ENCODE measurements around the gene CMTM8.
A peak's percentile ranks its signal among the peaks of the same experiment; 100 is the strongest.

The CMTM8 gene

DNA sequence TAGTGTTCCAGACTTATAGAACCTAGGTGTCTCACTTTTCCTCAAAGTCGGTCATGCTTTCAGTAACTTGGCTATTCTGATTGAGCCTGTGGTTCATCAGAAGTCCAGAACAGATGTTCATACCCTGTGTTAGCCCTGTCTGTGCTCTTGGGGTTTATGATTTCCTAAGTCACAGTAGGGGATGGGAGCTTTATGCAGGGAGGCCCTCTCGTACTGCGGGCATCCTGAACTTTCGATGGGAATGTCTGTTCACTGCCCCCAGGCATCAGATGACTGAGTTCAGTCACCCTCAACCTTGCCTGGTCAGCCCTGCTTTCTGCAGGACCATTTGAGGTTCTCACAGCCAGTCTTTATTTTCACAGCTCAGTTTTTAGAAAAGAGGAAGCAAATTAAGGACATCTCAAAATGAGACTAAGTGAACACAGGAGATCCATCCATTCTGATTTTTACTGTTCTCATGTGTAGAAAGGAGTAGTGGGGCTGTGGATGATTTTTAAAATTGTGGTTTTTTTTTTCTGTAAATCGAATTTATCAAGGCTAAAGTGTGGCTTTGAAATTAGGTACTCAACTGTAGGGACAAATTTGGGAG is 71.3 kb downstream of the CMTM8 start:
- DNase-seq: no peak

DNA sequence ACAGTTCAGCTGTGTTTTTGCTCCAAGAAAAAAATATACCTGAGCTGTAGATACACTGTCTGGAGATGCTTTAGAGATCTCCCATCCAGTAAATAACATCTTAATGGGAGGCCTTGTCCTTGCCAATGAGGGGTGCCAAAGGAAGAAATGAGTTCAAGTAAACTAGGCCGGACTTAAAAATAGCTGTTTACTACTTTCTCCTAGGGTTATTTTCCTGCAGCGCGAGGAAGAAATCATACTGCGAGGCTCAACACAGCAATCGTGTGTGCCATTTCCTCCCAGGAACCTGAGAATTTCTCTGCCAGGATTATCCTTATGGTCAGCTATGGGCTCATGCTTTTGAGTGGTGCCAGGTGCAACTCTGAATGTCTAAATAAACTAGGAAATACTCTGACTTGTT is 71.9 kb downstream of the CMTM8 start:
- DNase-seq: no peak

DNA sequence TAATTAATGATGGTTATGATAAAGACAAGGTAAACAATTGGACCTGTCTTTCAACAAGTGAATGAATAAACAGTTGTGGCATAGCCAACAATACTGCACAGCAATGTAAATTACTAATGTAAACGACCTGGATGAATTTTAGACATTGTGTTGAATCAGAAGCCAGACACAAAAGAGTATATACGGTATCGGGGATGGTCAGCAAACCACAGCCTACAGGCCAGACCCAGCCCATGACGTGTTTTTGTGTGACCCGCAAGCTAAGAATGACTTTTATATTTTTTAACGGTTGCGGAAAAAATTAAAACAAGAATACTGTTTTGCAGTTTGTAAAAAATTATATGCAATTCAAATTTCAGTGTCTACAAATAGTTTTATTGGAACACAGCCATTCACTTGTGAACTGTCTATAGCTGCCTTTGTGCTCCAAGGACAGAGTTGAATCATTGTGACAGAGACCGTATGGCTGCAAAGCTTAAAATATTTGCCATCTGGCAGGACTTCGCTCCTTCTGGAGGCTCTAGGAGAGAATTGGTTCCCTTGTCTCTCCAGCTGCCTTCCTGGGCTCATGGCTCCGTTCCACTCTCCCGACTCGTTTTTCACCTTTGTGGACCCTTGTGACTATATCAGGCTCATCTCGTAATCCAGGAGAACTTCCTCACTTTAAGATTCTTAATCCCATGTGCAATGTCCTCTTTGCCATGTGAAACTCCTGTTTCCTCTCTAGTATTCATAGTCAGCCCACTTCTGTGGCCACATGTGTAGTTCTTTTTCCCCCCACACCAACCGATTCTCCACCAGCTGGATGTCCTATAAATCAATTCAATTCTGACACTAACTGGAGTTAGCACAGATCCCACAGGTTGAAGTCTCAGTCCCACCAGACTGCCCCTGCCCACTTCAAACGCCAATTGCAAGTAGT is 72.7 kb downstream of the CMTM8 start:
- DNase-seq: no peak

DNA sequence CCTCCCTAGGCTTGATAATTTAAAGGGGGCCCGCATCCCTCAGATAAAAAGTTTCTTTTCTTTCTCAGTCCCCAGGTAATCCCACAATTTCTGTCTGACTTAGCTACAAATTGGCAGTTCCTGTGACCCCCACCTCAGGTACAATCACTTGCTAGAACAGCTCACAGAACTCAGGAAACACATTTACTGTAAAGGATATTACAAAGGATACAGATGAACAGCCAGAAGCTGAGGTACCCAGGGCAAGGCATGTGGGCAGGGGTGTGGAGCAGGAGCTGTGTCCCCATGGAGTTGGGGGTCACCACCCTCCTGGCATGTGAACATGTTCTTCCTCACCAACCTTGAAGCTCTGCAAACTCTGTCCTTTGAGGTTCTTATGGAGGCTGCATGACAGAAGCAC is 73.8 kb downstream of the CMTM8 start:
- DNase-seq: no peak

DNA sequence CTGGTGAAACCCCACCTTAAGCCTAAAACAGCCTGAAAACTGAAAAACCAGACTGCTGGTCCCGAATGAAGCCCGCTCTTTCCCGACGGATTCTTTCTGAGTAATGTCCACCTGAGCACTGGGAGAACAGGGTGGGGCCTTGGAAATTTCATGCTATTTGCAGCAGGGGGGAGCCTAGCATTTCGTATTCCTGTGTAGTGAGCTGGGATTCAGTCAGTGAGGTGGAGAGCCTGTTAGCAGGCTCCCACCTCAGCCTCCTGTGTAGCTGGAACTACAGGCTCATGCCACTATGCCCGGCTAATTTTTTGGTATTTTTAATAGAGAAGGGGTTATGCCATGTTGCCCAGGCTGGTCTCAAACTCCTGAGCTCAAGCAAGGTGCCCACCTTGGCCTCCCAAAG is 74.7 kb downstream of the CMTM8 start:
- no peak for DNase-seq

DNA sequence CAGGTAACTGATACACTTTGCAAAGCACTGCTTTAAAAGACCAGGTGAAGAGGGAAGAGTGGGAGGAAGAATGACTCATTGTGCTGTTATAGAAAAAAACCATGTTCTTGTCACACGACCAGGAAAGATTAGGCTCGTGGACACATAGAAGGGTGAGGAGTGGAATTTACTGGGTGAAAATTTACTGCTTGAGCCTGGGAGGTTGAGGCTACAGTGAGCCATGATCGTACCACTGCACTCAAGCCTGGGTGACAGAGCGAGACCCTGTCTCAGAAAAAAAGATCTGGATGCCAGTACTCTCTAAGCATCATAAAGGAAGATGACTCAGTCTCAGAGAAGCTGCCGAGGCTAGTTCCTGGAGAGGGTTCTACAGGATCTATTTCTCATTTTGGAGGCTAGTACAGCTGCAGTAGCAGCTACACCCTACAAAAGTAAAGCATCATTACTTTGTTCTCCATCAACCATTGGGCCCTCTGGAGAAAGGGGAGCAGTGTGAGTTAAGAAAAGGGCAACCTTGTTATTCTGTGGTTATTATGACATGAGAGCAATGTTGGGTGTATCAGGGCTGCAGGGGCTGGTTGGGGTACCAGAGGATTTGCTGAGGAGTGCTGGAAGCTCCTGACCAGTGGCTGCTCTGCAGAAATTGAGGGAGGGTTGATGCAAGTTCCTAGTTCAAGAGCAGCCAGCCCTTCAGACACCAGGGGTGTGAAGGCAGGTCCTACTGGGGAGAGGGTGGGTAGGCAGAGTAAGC is 75.4 kb downstream of the CMTM8 start:
- peak; percentile 36 for DNase-seq

GRCh38 chr3:32315441-32315840 is 77.0 kb downstream of the CMTM8 start:
- DNase-seq: no peak

- DNase-seq: no peak
Observed at GRCh38 chr3:32316319-32316718, 77.8 kb downstream of the CMTM8 start.

DNA sequence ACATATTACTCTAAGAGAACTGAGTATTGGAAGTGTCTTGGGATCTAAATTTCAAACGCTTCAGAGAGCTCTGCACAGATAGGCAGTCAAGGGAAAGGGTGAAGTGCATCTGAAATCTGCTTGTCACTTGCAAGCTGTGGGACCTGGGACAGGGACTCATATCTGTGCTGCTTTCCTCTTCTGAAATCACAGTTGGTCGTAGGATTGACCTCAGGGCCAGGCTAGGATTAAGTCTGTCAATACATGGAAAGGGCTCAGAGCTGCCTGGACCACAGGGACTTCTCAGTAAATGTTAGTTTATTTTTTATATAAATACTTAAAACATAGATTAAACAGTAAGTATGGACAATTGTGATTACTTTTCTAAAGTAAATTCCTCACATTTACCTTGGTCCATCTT is 78.5 kb downstream of the CMTM8 start:
- DNase-seq: no peak

DNA sequence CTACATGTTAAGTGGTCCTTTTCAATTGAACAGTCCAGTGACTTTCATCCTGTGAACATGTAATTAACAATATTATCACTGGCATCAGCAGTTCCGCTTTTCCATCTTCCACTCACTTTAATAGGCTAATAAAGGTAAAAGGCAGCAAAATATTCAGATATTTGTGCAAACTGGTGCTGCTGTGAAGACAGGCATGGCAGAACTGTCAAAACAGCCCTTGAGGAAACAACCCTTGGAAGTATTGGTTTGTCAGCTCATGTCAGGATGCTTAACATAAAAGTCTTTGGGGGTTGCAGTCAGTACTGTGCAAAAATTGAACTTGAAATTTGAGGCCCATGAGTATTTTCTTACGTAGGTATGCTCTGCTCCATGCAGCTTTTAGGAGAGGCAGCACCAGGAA is 81.1 kb downstream of the CMTM8 start:
- DNase-seq: no peak

- no peak for DNase-seq
Observed at GRCh38 chr3:32320080-32320479, 81.6 kb downstream of the CMTM8 start.

DNA sequence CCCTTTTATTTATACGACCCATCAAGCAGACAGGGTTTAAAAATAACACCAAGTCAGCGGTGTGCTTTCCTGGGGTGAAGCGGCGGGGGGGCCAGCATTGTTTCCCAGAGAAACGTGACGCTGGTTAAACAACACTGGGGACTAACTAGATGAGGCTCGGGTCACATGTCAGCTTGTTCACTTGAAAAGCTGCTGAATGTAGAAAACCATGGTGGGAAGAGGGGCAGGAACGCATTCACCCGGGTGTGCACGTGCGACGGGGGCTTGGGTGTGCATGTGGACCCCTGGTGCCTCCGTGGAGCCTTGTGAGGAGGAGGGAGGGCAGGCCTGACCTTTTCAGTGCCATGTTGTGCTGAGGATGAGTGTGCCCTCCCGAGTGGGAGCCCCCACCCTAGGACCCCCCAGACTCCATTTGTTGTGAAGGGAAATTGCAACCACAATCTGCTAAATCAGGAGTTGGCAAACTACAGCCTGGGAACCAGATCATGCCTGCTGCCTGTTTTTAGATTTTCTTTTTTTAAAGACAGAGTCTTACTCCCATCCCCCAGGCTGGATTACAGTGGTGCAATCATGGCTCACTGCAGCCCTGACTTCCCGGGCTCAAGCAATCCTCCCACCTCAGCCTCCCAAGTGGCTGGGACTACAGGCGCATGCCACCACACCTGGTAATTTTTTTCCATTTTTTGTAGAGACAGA is 82.8 kb downstream of the CMTM8 start:
- DNase-seq: no peak

DNA sequence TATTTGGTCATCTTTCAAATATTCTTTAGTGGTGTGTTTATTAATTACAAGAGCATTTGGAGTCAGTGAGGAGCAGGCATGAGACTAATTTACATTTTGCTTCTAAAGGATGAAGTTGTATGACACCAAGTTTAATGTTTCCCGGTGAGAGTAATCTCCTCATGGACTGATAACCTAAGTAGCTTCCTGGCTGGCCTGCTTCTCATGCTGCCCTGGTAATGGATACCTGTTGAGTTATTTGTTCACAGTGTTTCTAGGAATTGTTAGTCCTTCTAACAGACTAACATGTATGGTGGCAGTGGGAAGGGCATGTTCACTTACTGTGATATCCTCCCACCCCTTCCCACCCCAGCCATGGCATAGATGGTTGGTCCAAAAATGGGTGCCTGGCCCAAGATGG is 83.8 kb downstream of the CMTM8 start:
- DNase-seq: no peak

GRCh38 chr3:32323604-32324003 is 85.1 kb downstream of the CMTM8 start:
- no peak for DNase-seq

DNA sequence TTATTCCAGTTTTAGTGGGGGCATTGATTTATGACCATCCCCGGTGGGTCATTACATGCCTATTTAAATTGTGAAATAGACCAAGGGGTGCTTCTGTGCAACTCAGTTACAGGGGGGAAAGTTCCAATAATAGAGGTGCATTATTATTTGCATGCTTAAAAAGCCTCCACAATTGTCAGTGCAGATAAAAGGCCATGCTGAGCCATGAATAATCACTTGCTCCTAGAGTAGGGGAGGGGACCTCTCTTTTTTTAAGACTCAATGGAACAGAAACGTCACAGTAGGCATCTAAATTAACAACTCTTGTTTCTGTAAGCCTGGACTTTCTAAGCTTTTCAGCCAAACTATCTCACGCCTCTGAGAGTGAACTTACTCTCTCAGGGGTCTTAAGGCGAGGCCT is 86.7 kb downstream of the CMTM8 start:
- no peak for DNase-seq

- DNase-seq: no peak
Observed at GRCh38 chr3:32325927-32326326, 87.4 kb downstream of the CMTM8 start.

DNA sequence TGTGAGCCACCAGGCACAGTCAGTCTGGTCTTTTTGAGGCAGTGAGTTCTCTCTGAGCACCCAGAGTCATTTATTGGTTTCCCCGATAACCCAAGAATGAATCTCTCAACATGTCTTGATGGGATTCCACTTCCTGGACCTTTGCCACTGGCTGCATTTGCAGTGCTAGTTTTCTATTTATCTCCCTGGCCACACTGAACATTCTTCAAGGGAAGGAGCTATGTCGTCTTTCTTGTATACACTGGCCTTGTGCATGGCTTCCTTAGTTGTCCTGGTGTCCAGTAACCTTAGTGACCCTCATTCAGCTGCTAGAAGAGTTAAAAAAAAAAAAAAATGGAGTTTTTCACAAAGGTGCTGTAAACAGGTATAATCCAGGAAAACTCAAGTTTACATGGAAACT is 88.3 kb downstream of the CMTM8 start:
- no peak for DNase-seq

DNA sequence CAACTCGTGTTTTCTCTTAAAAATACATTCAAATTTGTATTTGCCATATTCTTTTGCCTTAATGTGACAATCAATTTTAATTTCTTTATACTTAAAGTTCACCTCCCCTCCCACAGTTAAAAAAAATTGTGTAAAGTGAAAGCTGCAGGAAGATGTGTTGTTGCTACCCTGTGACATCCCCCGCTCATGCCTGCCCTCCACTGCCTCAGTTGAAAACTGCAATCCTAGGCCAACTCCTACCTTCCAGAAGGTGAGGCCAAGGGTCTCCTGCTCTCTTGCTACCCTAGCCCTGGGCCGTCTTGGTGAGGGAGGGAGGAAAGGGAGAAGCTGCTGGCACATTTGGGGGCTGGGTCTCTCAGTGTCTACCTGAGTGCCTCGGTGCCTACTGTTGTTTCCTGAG is 96.2 kb downstream of the CMTM8 start:
- peak; percentile 65 for DNase-seq

DNA sequence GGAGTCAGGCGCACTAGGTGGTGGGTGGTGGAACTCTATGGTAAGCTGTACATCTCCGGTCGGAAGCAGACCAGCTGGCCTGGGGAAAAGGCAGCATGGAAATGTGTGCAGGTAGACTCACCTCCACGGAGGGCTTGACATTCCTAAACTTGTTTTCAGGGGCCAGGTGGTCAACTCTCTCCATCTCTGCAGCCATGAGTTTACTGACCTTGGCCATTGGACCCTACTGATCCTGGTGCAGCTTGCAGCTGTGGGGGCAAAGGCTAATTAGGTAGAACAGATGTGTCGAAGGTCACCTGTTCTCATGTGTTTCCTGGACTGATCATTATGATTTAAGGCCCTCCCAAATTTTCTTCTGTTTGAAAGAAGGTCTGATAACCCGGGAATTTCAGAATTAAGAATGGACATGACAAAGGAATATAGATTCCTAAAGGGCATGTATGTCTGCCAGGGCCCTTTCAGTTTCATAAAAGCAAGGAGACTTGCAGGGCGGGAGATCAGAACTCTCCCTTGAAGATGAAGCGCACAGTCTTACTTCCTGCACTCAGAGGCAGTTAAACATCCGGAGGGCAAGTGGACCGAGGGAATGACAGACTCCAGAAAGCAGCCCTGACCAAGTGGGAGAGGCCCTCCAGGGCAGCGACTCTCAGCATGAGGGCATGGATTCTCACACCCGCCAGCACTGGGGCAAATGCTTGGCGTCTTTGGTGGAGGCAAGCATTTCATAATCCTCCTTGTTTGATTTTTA is 97.1 kb downstream of the CMTM8 start:
- no peak for DNase-seq

DNA sequence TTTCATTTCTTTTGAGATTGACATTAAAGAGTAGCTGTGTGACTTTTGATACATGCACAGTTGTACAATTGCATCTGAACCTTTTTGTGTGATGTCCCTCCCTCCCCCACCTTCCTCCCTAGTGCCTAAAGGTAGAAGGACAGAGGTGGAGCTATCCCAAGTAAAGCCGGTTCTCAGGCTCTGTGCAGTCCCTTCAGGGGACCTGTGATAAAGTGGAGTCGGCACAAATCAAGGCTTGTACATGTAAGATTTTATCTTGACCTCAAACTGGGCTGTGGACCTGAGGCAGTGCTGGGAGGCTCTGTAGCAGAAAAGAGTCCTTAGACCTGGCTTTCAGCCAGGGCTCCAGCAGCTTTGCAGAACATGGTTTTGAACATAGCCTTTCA is 97.6 kb downstream of the CMTM8 start:
- DNase-seq: no peak

GRCh38 chr3:32337505-32337904 is 99.0 kb downstream of the CMTM8 start:
- no peak for DNase-seq

DNA sequence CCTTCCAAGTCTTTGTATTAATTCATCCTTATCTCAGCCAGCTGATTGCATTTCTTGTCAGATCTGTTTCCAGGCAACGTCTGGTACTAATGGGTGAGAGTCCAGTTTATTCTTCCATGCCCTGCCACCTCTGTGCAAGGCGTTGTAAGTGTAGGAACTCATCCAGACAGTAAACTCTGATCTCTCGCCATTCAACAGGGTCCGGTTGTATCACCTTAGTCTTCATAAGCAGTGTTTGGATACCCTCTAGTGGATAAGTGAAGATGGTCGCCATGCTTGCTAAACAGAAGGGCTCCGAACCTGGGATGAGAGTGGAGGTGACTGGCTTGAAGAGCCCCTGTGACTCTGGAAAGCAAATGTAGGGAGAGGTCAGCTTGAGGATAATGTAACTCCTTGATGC is 101.6 kb downstream of the CMTM8 start:
- DNase-seq: no peak
